ENCODE results near the gene FDXR. TPM values are rescaled to one million over a fixed set of nuclear protein-coding genes. Genes with fewer than 3 reads are reported as not detected.

FDXR gene
- total RNA-seq, 1 experiment from 2014 or later: 39.7 TPM

GRCh38 chr17:74883241-74883745 is 10.5 kb upstream of the FDXR start:
- no peak overlapping the region for H3K4me3 Mint-ChIP-seq
- no peak overlapping the region for H3K56ac ChIP-seq (ENCODE audit: insufficient read length, low read depth, low read length)
- no peak overlapping the region for H3K27ac Mint-ChIP-seq
- no peak overlapping the region for H2BK12ac ChIP-seq (ENCODE audit: insufficient read length, low read depth, low read length)
- no peaks in the 10 kb centered on the region; the same call in 1 of the 2 replicates for H3K4me1 ChIP-seq (ENCODE audit: insufficient read depth, low read length)
- H3K27ac ChIP-seq (ENCODE audit: insufficient read length, low read depth, low read length): no peak overlapping the region
- no peak overlapping the region for H2AK5ac ChIP-seq (ENCODE audit: insufficient read length, low read length)
- no peaks in the 10 kb centered on the region for H4K20me1 ChIP-seq (ENCODE audit: control insufficient read depth, insufficient read depth, insufficient read length)
- H3K14ac ChIP-seq (ENCODE audit: insufficient read depth, low read length): no peak overlapping the region; the same call in 1 of the 2 replicates
- peaks cover 13 to 21% of the 10 kb centered on the region in 2 experiments for H3K4me1 Mint-ChIP-seq
- H3K4ac ChIP-seq (ENCODE audit: low read depth, low read length): no peak overlapping the region
- H3K79me2 ChIP-seq (ENCODE audit: insufficient read depth, low read length): no peaks in the 10 kb centered on the region
- WGBS (ENCODE audit: extremely low coverage, insufficient read length, low lambda C conversion rate): no CpG with 5 or more reads among the region's 15 CpGs
- H2BK20ac ChIP-seq (ENCODE audit: low read depth, low read length, poor library complexity, severe bottlenecking): no peak overlapping the region
- H2AFZ ChIP-seq (ENCODE audit: low read length): no peak overlapping the region
- no peaks in the 10 kb centered on the region for H3K79me1 ChIP-seq (ENCODE audit: insufficient read depth, low read depth, low read length, poor library complexity, severe bottlenecking)
- H4K91ac ChIP-seq (ENCODE audit: insufficient read length, low read depth, low read length): no peak overlapping the region
- H4K5ac ChIP-seq (ENCODE audit: insufficient read length, low read depth, low read length): no peak overlapping the region
- no peak overlapping the region for H3T11ph ChIP-seq (ENCODE audit: low read length)
- H3K27me3 ChIP-seq (ENCODE audit: insufficient read depth, low read length): no peaks in the 10 kb centered on the region; the same call in 1 of the 2 replicates
- H2BK15ac ChIP-seq (ENCODE audit: low read depth, low read length): no peak overlapping the region
- no peaks in the 10 kb centered on the region for H3K36me3 Mint-ChIP-seq (ENCODE audit: insufficient read depth in 1 of 3, low read depth in 3 of 3)
- no peak overlapping the region for H3K9ac ChIP-seq (ENCODE audit: extremely low read depth, insufficient read length, low read length)
- no peak overlapping the region for H2BK5ac ChIP-seq (ENCODE audit: insufficient read length, low read length)
- no peak overlapping the region for H2BK120ac ChIP-seq (ENCODE audit: low read depth, low read length, poor library complexity, severe bottlenecking)
- peak overlapping the region; percentile 11 for H3K18ac ChIP-seq (ENCODE audit: insufficient read length, low read depth, low read length)
- H3K23me2 ChIP-seq (ENCODE audit: insufficient read length, low read depth, low read length, poor library complexity, severe bottlenecking): no peaks in the 10 kb centered on the region
- DNase-seq: no peak
- H3K23ac ChIP-seq (ENCODE audit: insufficient read length, low read depth, low read length): no peak overlapping the region
- no peaks in the 10 kb centered on the region for H3K9me3 Mint-ChIP-seq
- TF ChIP-seq CTCF (conservative IDR thresholded peaks at IDR 0.05): no peak
- H3K4me2 ChIP-seq (ENCODE audit: insufficient read depth, insufficient read length, low read length): no peak overlapping the region
- no peak overlapping the region for H4K8ac ChIP-seq (replicated peaks; ENCODE audit: insufficient read length, low read depth, low read length)
- H3K27me3 Mint-ChIP-seq (ENCODE audit: low read depth): peaks cover 51% of the 10 kb centered on the region
- no peaks in the 10 kb centered on the region for H3K9me3 ChIP-seq (ENCODE audit: control insufficient read depth, low read depth, low read length)

Measured in H9 (cell line).